ENCODE measurements around the gene B3GNT9. TPM values are rescaled to one million over a fixed set of nuclear protein-coding genes. Genes with fewer than 3 reads are reported as not detected.

Gene B3GNT9
- total RNA-seq, 1 experiment from 2014 or later, result 3.8 TPM

DNA sequence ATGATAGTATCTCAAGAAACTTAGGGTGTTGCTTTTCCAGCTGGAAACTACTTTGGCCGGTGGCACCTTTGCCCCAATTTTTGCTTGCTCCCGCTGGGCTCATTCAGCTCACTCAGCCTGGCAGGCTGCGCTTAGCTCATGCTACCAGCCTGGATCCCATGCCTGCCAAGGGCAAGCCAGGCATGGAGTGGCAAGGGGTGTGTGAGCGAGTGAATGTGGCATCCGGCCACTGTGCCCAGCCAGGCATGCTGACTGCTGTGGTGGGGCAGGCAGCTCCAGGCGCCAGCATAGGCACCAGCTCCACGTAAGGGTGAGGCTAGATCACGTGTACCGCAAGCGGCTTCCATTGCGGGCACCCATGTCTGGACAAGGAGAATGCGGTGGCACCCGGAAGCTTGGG is 9.4 kb downstream of the B3GNT9 start:
- TF ChIP-seq POLR2A (IDR thresholded peaks at IDR 0.05; ENCODE audit: borderline replicate concordance, extremely low read depth, insufficient read depth, insufficient read length) (no peak), POLR2AphosphoS5 (IDR thresholded peaks at IDR 0.05; ENCODE audit: low read depth, low read length) (no peak), SP1 (IDR thresholded peaks at IDR 0.05; ENCODE audit: low read depth) (no peak), ZFX (IDR thresholded peaks at IDR 0.05) (no peak), ELF1 (IDR thresholded peaks at IDR 0.05; ENCODE audit: borderline replicate concordance, low read depth) (no peak), ZNF274 (IDR thresholded peaks at IDR 0.05; ENCODE audit: low read depth, low read length) (no peak), SIN3A (IDR thresholded peaks at IDR 0.05; ENCODE audit: low read depth) (no peak), EGR1 (IDR thresholded peaks at IDR 0.05; ENCODE audit: low read depth) (no peak), TCF7L2 (IDR thresholded peaks at IDR 0.05; ENCODE audit: borderline replicate concordance, extremely low read depth, insufficient read depth, insufficient read length) (no peak), YY1 (IDR thresholded peaks at IDR 0.05; ENCODE audit: extremely low read depth, insufficient replicate concordance, low read depth, low read length) (no peak), SRF (IDR thresholded peaks at IDR 0.05; ENCODE audit: low read depth) (no peak), CEBPB (IDR thresholded peaks at IDR 0.05; ENCODE audit: low read depth) (no peak), RAD21 (IDR thresholded peaks at IDR 0.05; ENCODE audit: low read depth) (no peak)
- TF ChIP-seq, protein P1, sequence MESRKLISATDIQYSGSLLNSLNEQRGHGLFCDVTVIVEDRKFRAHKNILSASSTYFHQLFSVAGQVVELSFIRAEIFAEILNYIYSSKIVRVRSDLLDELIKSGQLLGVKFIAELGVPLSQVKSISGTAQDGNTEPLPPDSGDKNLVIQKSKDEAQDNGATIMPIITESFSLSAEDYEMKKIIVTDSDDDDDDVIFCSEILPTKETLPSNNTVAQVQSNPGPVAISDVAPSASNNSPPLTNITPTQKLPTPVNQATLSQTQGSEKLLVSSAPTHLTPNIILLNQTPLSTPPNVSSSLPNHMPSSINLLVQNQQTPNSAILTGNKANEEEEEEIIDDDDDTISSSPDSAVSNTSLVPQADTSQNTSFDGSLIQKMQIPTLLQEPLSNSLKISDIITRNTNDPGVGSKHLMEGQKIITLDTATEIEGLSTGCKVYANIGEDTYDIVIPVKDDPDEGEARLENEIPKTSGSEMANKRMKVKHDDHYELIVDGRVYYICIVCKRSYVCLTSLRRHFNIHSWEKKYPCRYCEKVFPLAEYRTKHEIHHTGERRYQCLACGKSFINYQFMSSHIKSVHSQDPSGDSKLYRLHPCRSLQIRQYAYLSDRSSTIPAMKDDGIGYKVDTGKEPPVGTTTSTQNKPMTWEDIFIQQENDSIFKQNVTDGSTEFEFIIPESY (IDR thresholded peaks at IDR 0.05; ENCODE audit: extremely low read depth, insufficient replicate concordance, low read length), result no peak
- TF ChIP-seq, protein P2, sequence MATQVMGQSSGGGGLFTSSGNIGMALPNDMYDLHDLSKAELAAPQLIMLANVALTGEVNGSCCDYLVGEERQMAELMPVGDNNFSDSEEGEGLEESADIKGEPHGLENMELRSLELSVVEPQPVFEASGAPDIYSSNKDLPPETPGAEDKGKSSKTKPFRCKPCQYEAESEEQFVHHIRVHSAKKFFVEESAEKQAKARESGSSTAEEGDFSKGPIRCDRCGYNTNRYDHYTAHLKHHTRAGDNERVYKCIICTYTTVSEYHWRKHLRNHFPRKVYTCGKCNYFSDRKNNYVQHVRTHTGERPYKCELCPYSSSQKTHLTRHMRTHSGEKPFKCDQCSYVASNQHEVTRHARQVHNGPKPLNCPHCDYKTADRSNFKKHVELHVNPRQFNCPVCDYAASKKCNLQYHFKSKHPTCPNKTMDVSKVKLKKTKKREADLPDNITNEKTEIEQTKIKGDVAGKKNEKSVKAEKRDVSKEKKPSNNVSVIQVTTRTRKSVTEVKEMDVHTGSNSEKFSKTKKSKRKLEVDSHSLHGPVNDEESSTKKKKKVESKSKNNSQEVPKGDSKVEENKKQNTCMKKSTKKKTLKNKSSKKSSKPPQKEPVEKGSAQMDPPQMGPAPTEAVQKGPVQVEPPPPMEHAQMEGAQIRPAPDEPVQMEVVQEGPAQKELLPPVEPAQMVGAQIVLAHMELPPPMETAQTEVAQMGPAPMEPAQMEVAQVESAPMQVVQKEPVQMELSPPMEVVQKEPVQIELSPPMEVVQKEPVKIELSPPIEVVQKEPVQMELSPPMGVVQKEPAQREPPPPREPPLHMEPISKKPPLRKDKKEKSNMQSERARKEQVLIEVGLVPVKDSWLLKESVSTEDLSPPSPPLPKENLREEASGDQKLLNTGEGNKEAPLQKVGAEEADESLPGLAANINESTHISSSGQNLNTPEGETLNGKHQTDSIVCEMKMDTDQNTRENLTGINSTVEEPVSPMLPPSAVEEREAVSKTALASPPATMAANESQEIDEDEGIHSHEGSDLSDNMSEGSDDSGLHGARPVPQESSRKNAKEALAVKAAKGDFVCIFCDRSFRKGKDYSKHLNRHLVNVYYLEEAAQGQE (IDR thresholded peaks at IDR 0.05; ENCODE audit: low read depth), result no peak
- TF ChIP-seq, protein P3, sequence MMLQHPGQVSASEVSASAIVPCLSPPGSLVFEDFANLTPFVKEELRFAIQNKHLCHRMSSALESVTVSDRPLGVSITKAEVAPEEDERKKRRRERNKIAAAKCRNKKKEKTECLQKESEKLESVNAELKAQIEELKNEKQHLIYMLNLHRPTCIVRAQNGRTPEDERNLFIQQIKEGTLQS (IDR thresholded peaks at IDR 0.05), result no peak
- RAD21 ChIA-PET (ENCODE audit: low non-redundant PET in 1 of 2, low total read pairs in 2 of 2, uncharacterized antibody in 2 of 2, unreplicated experiment in 2 of 2), result no interaction called here
- CTCF ChIA-PET, result interaction anchor here (1.0 to 1.5 kb wide), 2 partner anchors 14 to 38 kb away, joined by 3 to 7 read pairs (median 3); no protein-coding TSS in a partner anchor
- ATAC-seq (no peak), DNase-seq (ENCODE audit: low read depth, low spot score) (no peak)
- no peaks in the 10 kb centered on the region for H3K9me3 ChIP-seq (ENCODE audit: control insufficient read depth in 1 of 2, insufficient read depth in 1 of 2, low read depth in 1 of 2, low read length in 2 of 2)
- no peaks in the 10 kb centered on the region for H4K20me1 ChIP-seq (ENCODE audit: insufficient read depth)
- H3K79me2 ChIP-seq (ENCODE audit: insufficient read depth, low read length), result no peaks in the 10 kb centered on the region
- intact Hi-C loops (cut with micrococcal nuclease), result no loop called here
- H3K4me2 ChIP-seq (ENCODE audit: low read length), result no peak overlapping the region
- POLR2A ChIA-PET, result no interaction called here
- H2AFZ ChIP-seq (ENCODE audit: low read depth, low read length, poor library complexity, severe bottlenecking), result no peak overlapping the region
- H3K27ac ChIP-seq (ENCODE audit: low read depth, low read length), result no peak overlapping the region
- BruUV-seq (replicated peaks), result no TSS peak
- H3K9ac ChIP-seq (ENCODE audit: low read length), result no peak overlapping the region
- no peaks in the 10 kb centered on the region for H3K27me3 ChIP-seq (ENCODE audit: insufficient read depth, low read length)
- H3K9me2 ChIP-seq (ENCODE audit: insufficient read depth), result no peaks in the 10 kb centered on the region
- no peak overlapping the region for H3K4me3 ChIP-seq (replicated peaks in 1 of 2; ENCODE audit: low read depth in 1 of 2, low read length in 2 of 2)
- H3K36me3 ChIP-seq (ENCODE audit: control insufficient read depth in 1 of 2, insufficient read depth in 2 of 2, low read length in 2 of 2), result peaks cover 36 to 58% of the 10 kb centered on the region in 2 experiments
- H3K4me1 ChIP-seq (ENCODE audit: control insufficient read depth in 1 of 2, insufficient read depth in 2 of 2, low read length in 2 of 2), result no peaks in the 10 kb centered on the region

Data from HCT116 (cell line).